Left ventricle myocardium superior (tissue), 1 donor: ENCODE measurements around the gene RASA3. TPM values are rescaled to one million over a fixed set of nuclear protein-coding genes. Genes with fewer than 3 reads are reported as not detected.
"Not testable (repeated sequence)": the region's sequence is repeated elsewhere in the genome, so short reads cannot be mapped to it uniquely, and the experiment has no call there.

ENCODE experiments used
- ATAC-seq: fragments of 200-7000 bp; cut with Tn5 transposase; one replicate; pipeline ENCODE4 v1.9.1; 2020; ENCODE audit warnings: mild to moderate bottlenecking, moderate library complexity
- DNase-seq: peaks from one replicate; pipeline ENCODE4 v3.0.0-alpha.2; 2020
- intact Hi-C: fragments of 100-400 bp; cut with micrococcal nuclease; formaldehyde crosslinking; loops from one replicate; pipeline ENCODE4 v1.11.0; 2022
- total RNA-seq: library from RNA; stranded (reverse); fragmentation: NEBNext Ultra II Directional; extraction: Animal tissue kit (Norgen Biotek cat#: 25700); gene quantifications from one replicate; pipeline ENCODE4 v1.2.1, GENCODE V29; 2021
- donor health status: DM: no; HTN: yes; CAD: no; lungs with severe emphysema.

The RASA3 gene
- total RNA-seq, 1 donor from 2014 or later = 12.3 TPM

DNA sequence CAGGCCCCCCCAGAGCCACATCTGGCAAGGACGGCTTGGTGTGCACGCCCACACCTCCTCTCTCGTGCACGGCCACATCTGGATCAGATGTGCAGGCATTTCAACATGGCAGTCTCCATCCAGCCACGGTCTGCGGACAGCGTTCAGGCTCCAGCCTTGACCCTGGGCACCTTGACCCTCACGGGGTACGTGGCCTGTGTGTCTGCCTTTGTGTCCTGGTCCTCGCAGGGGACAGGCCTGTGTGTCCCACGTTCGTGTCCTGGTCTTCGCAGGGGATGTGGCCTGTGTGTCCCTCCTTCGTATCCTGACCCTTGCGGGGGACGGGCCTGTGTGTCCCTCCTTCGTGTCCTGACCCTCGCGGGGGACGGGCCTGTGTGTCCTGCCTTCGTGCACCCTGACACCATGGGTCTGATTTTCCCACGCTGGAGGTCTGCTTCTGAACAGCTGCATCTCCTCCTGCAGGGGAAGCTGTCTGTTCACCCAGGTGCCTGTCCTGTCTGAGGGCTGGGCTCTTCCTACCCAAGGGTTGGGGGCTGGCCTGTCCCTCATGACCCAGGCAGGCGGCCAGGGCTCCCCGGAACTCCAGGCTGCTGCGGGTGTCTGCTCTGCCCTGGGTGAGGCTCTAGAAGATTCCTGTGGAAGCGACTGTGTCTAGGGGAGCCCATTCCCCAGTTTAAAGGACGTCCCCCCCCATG is 25.3 kb downstream of the RASA3 start:
- peak; percentile 24 for DNase-seq
- intact Hi-C loops = no loop called here
- no peak for ATAC-seq

DNA sequence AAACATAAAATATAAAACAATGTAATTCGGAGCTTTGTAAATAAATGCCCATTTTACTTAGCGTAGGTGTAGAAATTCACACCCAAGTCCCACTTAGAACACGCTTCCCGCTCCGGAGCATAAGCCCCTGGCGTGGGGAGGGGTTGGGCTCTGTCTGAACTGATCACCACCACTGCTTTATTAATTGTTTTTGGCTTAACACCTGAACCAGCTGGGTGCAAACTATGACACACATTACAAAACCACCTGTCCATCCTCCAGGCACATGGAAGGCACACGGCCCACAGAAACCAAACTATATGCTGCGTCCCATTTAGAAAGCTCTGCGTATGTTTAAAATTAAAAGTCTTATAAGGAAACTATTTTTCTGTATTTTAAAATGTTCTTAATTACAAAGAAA is 25.9 kb downstream of the RASA3 start:
- ATAC-seq (no peak), DNase-seq (no peak)
- intact Hi-C loops = no loop called here

GRCh38 chr13:114105521-114106225 is 26.8 kb downstream of the RASA3 start:
- ATAC-seq = no peak

GRCh38 chr13:114104655-114105520 is 27.5 kb downstream of the RASA3 start:
- intact Hi-C loops = no loop called here
- DNase-seq (peak; percentile 21), ATAC-seq (no peak)

More at GRCh38 chr13:114105521-114106225, 26.8 kb downstream of the RASA3 start:
- intact Hi-C loops = no loop called here
- DNase-seq = peak; percentile 29

GRCh38 chr13:114103801-114104654 is 28.4 kb downstream of the RASA3 start:
- ATAC-seq = no peak
- DNase-seq = peak; percentile 26
- intact Hi-C loops = no loop called here

GRCh38 chr13:114103289-114103621 is 29.2 kb downstream of the RASA3 start:
- DNase-seq, intact Hi-C loops: not testable (repeated sequence)

DNA sequence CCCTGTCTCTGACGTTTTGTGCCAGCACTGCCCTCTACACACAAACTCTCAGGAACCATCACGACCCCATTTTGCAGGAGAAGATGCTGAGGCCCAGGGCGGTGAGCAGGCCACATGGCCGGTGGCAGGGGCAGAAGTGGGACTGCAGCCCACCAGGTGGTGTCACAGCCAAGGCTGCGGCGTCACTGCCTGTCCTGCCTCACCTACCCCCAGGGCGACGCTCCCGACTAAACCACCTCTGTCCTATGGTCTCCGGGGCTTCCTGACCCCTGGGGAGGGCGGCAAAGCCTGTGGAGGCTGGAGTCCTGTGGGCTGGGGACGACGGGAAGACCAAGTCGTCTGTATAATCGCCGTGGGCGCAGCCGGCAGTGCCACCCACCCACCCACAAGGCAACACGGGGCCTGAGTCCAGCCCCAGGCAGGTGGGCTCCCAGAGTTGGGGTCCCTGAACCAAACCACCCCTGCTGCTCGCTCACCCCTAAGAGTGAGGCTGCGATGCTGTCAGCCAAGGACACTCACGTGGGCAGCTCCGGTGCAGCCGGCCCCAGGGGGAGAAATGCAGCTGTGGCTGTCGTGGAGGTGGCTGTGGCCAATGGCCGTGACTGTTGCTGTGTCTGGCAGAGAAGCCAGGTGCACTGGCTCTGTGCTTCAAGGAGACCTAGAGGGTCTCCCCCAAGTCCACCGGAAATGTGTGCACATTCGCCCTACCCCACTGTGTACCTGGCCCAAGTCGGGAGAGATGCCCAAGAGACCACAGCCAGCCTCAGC is 29.7 kb downstream of the RASA3 start:
- intact Hi-C loops = no loop called here
- ATAC-seq (no peak), DNase-seq (peak; percentile 26)

More at GRCh38 chr13:114103289-114103621, 29.2 kb downstream of the RASA3 start:
- not testable (repeated sequence) for ATAC-seq

- intact Hi-C loops = no loop called here
- ATAC-seq (no peak), DNase-seq (peak; percentile 23)
These were observed 30.3 kb downstream of the RASA3 start for GRCh38 chr13:114102131-114102520.

DNA sequence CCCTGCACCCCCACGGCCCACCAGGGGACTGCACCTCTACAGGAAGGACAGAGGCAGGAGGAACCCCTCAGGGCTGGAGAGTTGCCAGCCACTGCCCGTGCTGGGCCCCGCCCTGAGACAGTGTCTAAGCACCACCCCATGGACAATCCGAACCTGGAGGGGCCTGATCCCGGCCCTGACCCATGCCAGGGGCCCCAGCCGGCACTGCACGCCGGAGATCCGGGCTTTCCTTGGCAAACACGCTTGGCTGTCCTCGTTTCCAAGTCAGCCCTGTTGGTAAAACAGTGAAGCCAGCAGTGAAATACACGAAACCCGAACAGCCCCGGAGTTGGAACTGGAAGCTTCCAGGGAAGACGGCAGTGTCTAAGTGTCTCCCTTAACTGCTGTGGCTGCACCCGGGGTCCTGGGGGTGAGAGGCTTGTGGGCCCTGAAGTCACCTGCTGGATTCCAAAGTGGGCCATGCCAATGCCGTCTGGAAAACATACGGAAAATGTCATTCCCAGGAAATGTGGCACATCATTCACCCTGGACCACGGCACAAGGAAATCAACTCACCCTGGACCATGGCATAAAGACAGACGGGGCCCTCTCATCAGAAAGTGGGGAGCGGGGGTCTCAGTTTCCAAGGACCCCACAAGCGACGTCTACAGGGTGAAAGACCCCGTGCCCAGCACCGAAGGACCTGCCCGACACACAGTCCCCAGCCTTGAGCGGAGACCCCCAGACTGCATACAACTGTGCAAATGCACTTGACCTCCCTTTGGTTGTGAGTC is 30.9 kb downstream of the RASA3 start:
- ATAC-seq = peak; percentile 37
- intact Hi-C loops = no loop called here
- peak; percentile 53 for DNase-seq

- DNase-seq (peak; percentile 51), ATAC-seq (peak; percentile 54)
- intact Hi-C loops = no loop called here
These were observed 31.7 kb downstream of the RASA3 start for GRCh38 chr13:114100446-114101357.

- intact Hi-C loops = no loop called here
- DNase-seq (peak; percentile 37), ATAC-seq (no peak)
These were observed 32.4 kb downstream of the RASA3 start for GRCh38 chr13:114099918-114100445.

DNA sequence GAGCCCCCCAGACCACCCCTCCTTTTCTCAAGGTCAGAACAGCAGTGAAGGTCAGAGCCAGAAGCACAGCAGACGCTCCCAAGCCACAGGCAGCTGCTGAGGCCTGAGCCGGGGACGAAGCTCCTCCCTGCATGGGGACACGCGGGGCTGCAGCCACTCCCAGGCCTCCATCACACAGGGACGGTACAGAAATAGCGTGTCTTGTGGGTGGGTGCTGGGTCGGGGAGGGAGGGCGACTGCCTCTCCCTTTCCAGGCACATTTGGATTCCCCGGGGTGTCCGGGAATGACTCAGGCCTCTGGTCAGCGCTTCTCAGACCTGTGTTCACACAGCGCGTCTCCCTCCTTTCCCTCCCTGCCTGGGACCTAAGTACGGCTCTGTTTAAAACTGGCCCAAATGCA is 33.2 kb downstream of the RASA3 start:
- intact Hi-C loops = no loop called here
- ATAC-seq (peak; percentile 94), DNase-seq (peak; percentile 84)

- intact Hi-C loops, ATAC-seq, DNase-seq: not testable (repeated sequence)
These were observed 33.8 kb downstream of the RASA3 start for GRCh38 chr13:114098689-114099056.

DNA sequence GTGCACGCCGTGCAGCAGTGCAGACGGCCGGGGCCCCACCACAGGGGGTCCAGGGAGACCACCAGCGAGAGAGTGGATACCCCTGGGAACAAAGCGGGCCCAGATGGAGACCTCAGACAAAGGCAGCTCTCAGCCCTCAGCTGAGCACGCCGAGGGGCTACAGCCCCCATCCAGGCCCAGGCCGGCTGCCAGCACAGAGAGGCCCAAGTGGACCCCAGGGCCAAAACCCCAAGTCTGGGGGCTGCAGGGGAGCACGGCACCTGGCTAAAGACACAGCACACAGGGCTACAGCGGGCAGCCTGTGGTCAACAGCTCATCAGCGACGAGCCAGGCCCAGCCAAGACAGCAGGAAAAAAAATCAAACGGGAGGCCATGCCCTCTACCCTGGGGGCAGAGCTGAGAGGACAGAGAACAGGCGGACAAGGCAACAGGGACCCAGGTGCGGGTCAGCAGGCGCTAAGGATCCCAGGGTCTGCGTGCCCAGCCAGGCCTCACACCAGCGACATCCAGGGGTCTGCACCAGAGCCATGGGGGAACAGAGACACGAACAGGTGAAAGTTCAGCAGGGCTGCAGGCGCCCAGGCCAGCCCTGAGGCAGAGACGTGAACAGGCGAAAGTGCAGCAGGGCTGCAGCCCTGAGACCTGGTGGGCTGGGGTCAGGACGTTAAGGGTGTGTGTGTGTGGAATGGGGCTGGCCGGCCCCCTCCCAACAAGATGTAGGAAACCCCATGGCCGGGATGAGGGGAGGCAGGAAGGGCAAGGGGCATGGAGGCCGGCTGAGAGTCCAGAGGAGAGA is 34.3 kb downstream of the RASA3 start:
- ATAC-seq (no peak), DNase-seq (peak; percentile 28)

GRCh38 chr13:114097212-114097892 is 35.1 kb downstream of the RASA3 start:
- DNase-seq = no peak
- no peak for ATAC-seq
- intact Hi-C loops = no loop called here

More for the DNA sequence above, 34.3 kb downstream of the RASA3 start:
- intact Hi-C loops = no loop called here
